Keratinocyte (primary cell): Measurements from ENCODE around the gene CHRDL2. TPM values are rescaled to one million over a fixed set of nuclear protein-coding genes. Genes with fewer than 3 reads are reported as not detected.

Source experiments
- DNase-seq: peaks from one replicate; pipeline ENCODE4 v3.0.0-alpha.2; 2011; ENCODE audit warnings: low read depth, missing footprints, low spot score
- FAIRE-seq: peaks from 2 replicates; lab custom pipeline; 2011; peaks lifted over from hg19 to GRCh38; lab: Jason Lieb, UNC
- H2AFZ ChIP-seq: 2 replicates; pipeline ENCODE4 v1.6.0; 2012; ENCODE audit warnings: low read length, control low read depth, inconsistent platforms; ENCODE audit not compliant: control insufficient read depth
- H3K27ac ChIP-seq: 2 replicates; pipeline ENCODE4 v1.5.1; 2011; ENCODE audit warnings: low read length; ENCODE audit not compliant: control insufficient read depth, insufficient read depth
- H3K27me3 ChIP-seq: 3 replicates; pipeline ENCODE4 v1.6.0; 2011; ENCODE audit warnings: low read length; ENCODE audit not compliant: control insufficient read depth, insufficient read depth; ENCODE audit errors: extremely low read depth
- H3K36me3 ChIP-seq, 2 experiments: 2 replicates in 1 of 2; 3 replicates in 1 of 2; pipeline ENCODE4 v1.5.1; 2011; ENCODE audit warnings: low read length in 2 of 2, mild to moderate bottlenecking in 1 of 2; ENCODE audit not compliant: control insufficient read depth in 2 of 2, insufficient read depth in 2 of 2; ENCODE audit errors: extremely low read depth in 1 of 2
- H3K4me1 ChIP-seq: 3 replicates; pipeline ENCODE4 v1.5.1; 2011; ENCODE audit warnings: low read length; ENCODE audit not compliant: control insufficient read depth, insufficient read depth; ENCODE audit errors: extremely low read depth
- H3K4me2 ChIP-seq: 3 replicates; pipeline ENCODE4 v1.6.0; 2011; ENCODE audit warnings: low read depth, low read length; ENCODE audit not compliant: control insufficient read depth, insufficient read depth; ENCODE audit errors: extremely low read depth
- H3K4me3 ChIP-seq, 3 experiments: fragments of 200-600 bp in 1 of 3; sonication (generic) in 1 of 3; 2 replicates in 2 of 3; 3 replicates in 1 of 3; pipeline ENCODE4 v1.5.1; 2011 to 2016; ENCODE audit warnings: low read length in 3 of 3, mild to moderate bottlenecking in 3 of 3, control low read depth in 2 of 3, inconsistent platforms in 1 of 3, low read depth in 1 of 3, mixed read lengths in 1 of 3, mixed run types in 1 of 3, moderate library complexity in 1 of 3; ENCODE audit not compliant: control insufficient read depth in 2 of 3, insufficient read depth in 2 of 3; ENCODE audit errors: extremely low read depth in 1 of 3
- H3K79me2 ChIP-seq: 2 replicates; pipeline ENCODE4 v1.6.0; 2012; ENCODE audit warnings: low read length; ENCODE audit not compliant: control insufficient read depth, insufficient read depth
- H3K9ac ChIP-seq: 3 replicates; pipeline ENCODE4 v1.6.0; 2011; ENCODE audit warnings: low read length; ENCODE audit not compliant: control insufficient read depth, insufficient read depth; ENCODE audit errors: extremely low read depth
- H3K9me1 ChIP-seq: 3 replicates; pipeline ENCODE4 v1.6.0; 2011; ENCODE audit warnings: low read length; ENCODE audit not compliant: control insufficient read depth, insufficient read depth; ENCODE audit errors: extremely low read depth
- H3K9me3 ChIP-seq: 2 replicates; pipeline ENCODE4 v1.5.1; 2012; ENCODE audit warnings: low read depth, low read length; ENCODE audit not compliant: control insufficient read depth
- H4K20me1 ChIP-seq: 3 replicates; pipeline ENCODE4 v1.6.0; 2011; ENCODE audit warnings: low read length; ENCODE audit not compliant: control insufficient read depth, insufficient read depth; ENCODE audit errors: extremely low read depth
- EZH2 ChIP-seq: IDR thresholded peaks from one replicate; pipeline ENCODE4 v1.6.1; 2012; ENCODE audit warnings: inconsistent platforms, mild to moderate bottlenecking, low read length, moderate library complexity
- dilution Hi-C: fragments of 300-500 bp; cut with MboI; formaldehyde crosslinking; loops from one replicate; pipeline ENCODE4 v1.7.0; 2020; ENCODE audit warnings: low sequenced_read_pairs; ENCODE audit not compliant: extremely low pct_ligation_motif_present
- polyA plus RNA-seq, 5 experiments: library from polyadenylated mRNA; depleted of rRNA in 3 of 5; stranded (reverse) in 3 of 5; stranded (forward) in 1 of 5; unstranded in 1 of 5; fragments of >200 nt; gene quantifications; 1 replicate in 1 of 5; 2 replicates in 3 of 5; 3 replicates in 1 of 5; pipeline versions ENCODE4 v1.2.1 to v1.2.3, GENCODE V29; 2011 to 2012; ENCODE audit warnings: missing spikeins in 2 of 5, low read depth in 1 of 5, low replicate concordance in 1 of 5
- TF ChIP-seq, protein P1 (sequence below), 3 experiments: IDR thresholded peaks in 1 of 3; conservative IDR thresholded peaks in 1 of 3; optimal IDR thresholded peaks in 1 of 3; 2 replicates in 2 of 3; 3 replicates in 1 of 3; pipeline versions ENCODE3 to v1.5.1; 2011; ENCODE audit warnings: low read length in 3 of 3, mild to moderate bottlenecking in 3 of 3, moderate library complexity in 2 of 3, control low read depth in 1 of 3, inconsistent platforms in 1 of 3; ENCODE audit not compliant: insufficient read depth in 2 of 3; ENCODE audit errors: extremely low read depth in 1 of 3

CHRDL2 gene
- polyA plus RNA-seq, 1 donor (not counting 4 experiments of a cell fraction or from before 2014, with no cell fraction given): not detected

DNA sequence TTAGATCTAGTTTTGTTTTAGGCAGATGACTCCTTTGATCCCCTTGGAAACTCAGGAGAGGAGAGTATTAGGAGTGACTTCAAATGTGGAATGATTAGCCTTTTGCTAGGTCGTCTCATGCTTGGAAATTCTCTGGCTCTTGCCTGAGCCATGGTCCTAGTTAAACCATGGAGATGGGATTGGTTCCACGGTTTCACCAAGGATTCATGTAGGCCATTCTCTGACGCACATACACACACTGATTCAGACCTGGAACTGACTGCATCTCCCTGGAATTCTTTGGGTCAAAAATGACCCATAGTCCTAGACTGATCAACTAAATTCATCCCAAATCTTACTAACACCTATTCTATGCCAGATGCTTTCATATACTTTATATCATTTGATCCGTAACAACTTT, 82.3 kb downstream of the CHRDL2 start:
- no peak for FAIRE-seq
- no peaks in the 10 kb centered on the region for H3K79me2 ChIP-seq

DNA sequence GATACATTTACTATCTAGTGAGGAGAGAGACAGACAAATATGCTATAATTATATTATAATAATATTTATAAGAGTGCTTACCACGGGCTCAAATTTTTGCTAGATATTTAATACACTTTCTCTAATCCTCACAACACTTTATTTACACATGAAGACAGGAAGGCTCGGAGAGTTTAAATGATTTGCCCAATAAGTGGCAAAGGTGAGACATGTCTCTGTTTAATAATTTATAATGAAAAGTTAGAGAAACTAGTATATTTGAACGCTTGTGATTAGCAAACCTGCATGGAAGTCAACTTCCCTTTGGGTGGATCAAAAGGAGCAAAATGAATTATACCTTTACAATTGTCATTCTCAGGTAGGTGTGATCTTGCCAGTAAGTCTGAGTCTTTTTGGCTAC, 83.4 kb downstream of the CHRDL2 start:
- Histone ChIP-seq H3K27ac (no peak overlapping the region), H3K36me3 (no peaks in the 10 kb centered on the region), H3K9ac (no peak overlapping the region), H3K4me1 (no peaks in the 10 kb centered on the region), H3K27me3 (no peaks in the 10 kb centered on the region), H3K4me2 (no peak overlapping the region), H3K9me3 (no peaks in the 10 kb centered on the region), H3K4me3 (no peak overlapping the region), H3K79me2 (no peaks in the 10 kb centered on the region), H3K9me1 (no peaks in the 10 kb centered on the region), H4K20me1 (no peaks in the 10 kb centered on the region), H2AFZ (no peak overlapping the region)
- no peak for FAIRE-seq
- DNase-seq: no peak
- TF ChIP-seq EZH2: no peak
- TF ChIP-seq, protein P1, sequence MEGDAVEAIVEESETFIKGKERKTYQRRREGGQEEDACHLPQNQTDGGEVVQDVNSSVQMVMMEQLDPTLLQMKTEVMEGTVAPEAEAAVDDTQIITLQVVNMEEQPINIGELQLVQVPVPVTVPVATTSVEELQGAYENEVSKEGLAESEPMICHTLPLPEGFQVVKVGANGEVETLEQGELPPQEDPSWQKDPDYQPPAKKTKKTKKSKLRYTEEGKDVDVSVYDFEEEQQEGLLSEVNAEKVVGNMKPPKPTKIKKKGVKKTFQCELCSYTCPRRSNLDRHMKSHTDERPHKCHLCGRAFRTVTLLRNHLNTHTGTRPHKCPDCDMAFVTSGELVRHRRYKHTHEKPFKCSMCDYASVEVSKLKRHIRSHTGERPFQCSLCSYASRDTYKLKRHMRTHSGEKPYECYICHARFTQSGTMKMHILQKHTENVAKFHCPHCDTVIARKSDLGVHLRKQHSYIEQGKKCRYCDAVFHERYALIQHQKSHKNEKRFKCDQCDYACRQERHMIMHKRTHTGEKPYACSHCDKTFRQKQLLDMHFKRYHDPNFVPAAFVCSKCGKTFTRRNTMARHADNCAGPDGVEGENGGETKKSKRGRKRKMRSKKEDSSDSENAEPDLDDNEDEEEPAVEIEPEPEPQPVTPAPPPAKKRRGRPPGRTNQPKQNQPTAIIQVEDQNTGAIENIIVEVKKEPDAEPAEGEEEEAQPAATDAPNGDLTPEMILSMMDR (optimal IDR thresholded peaks at IDR 0.05 in 1 of 3, IDR thresholded peaks at IDR 0.05 in 1 of 3, conservative IDR thresholded peaks at IDR 0.05 in 1 of 3; ENCODE audit: extremely low read depth in 1 of 3, insufficient read depth in 2 of 3, low read length in 3 of 3): no peak
- dilution Hi-C loops: no loop called here

More for the DNA sequence above, 82.3 kb downstream of the CHRDL2 start:
- no peak overlapping the region for H3K9ac ChIP-seq
- H3K27me3 ChIP-seq: no peaks in the 10 kb centered on the region
- H3K27ac ChIP-seq: no peak overlapping the region
- dilution Hi-C loops: no loop called here
- no peak overlapping the region for H3K4me2 ChIP-seq
- no peaks in the 10 kb centered on the region for H4K20me1 ChIP-seq
- no peaks in the 10 kb centered on the region for H3K9me3 ChIP-seq
- DNase-seq: no peak
- no peaks in the 10 kb centered on the region for H3K36me3 ChIP-seq
- no peaks in the 10 kb centered on the region for H3K4me1 ChIP-seq
- TF ChIP-seq EZH2: no peak
- TF ChIP-seq, protein P1 (optimal IDR thresholded peaks at IDR 0.05 in 1 of 3, IDR thresholded peaks at IDR 0.05 in 1 of 3, conservative IDR thresholded peaks at IDR 0.05 in 1 of 3; ENCODE audit: extremely low read depth in 1 of 3, insufficient read depth in 2 of 3, low read length in 3 of 3): no peak
- no peaks in the 10 kb centered on the region for H3K9me1 ChIP-seq
- H2AFZ ChIP-seq: no peak overlapping the region
- H3K4me3 ChIP-seq: no peak overlapping the region
